Subcutaneous preadipocyte (primary cell): ENCODE results near the gene CCNK. TPM values are rescaled to one million over a fixed set of nuclear protein-coding genes. Genes with fewer than 3 reads are reported as not detected.

Experiments
- small RNA-seq: library from RNA; depleted of rRNA; stranded (forward); fragments of <200 nt; gene quantifications from one replicate; pipeline ENCODE3, GENCODE V24; 2012
- total RNA-seq: library from RNA; depleted of rRNA; stranded (reverse); fragments of >200 nt; gene quantifications from 2 replicates; pipeline ENCODE4 v1.2.3, GENCODE V29; 2012

Gene CCNK
- total RNA-seq: 24.6 and 26.5 TPM in 2 replicates

DNA sequence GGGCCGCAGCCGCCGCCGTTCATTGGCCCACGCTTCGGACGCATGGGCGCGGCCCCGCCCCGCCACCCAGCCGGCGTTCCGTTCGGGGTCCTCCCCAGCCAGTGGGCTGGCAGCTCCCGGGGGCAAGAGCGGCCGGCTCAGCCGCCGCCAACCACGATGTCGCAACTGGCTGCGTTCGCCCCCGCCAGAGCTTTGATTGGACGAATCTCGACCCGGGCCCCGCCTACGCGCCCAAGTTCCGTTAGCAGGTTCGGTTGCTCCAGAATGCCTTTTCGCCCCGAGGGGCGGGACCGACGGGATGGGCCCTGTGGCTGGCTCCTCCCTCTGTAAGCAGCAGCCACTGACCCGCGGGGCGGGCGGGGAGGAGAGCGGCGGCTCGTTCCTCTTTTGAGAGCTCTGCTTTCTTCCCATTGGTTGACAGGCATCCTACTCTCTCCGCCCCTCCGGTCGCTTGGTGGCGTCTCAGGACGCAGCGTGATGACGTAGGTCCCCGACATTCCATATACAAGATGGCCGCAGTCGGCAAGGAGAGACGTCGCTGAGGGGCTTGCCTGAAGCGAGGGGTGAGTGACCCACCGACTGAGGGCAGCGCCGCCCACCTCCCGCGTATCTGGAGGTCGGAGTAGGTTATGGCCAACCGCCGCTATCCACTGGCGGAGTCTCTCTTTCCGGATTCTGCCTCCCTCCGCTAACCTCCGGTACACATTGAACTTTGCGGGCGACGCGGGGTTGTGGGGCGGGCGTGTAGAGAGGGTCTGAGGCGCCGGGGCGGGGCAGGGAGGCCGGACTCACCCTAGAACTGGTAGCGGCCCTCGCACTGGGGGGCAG, at the start of gene CCNK:
Gene CCNK (plus strand): TSS at position 493 of the 828 bp plus-strand sequence. CDS start 11,269 bp downstream, outside the sequence.

GRCh38 chr14:99479906-99480869, 1.0 kb upstream of the CCNK start, which contains the start of gene SETD3:
Gene SETD3, minus strand, starts transcription at chr14:99480859. Its CDS starts 15,054 bp downstream, at chr14:99465805.

Small RNA genes lying within 50 kb of the gene (small RNA-seq; reads per million reads assigned to genes)
- gene RNU6-91P: not detected

Other genes with a start within 250 kb of the CCNK start
- gene BCL11B, start 209.2 kb upstream of the CCNK start, total RNA-seq: 0.20 and 0.37 TPM in 2 replicates
- gene SETD3, start 550 bp upstream of the CCNK start, total RNA-seq: 34.5 and 46.3 TPM in 2 replicates
- 0.20 and 0.37 TPM in 2 replicates for gene CCDC85C, start 122.8 kb downstream of the CCNK start, total RNA-seq
- 1.8 and 2.2 TPM in 2 replicates for gene HHIPL1, start 163.7 kb downstream of the CCNK start, total RNA-seq
- under 0.01 and 0.37 TPM in 2 replicates for gene CYP46A1, start 202.9 kb downstream of the CCNK start, total RNA-seq